HEK293 (cell line): ENCODE data around the gene TMEM271.
A peak's percentile ranks its signal among the peaks of the same experiment; 100 is the strongest.

ENCODE experiments used
- CTCF ChIA-PET: fragments of 350-600 bp; formaldehyde crosslinking; extraction: SDS; loops from one replicate; lab custom pipeline; 2021; ENCODE audit warnings: antibody characterized with exemption; lab: Yijun Ruan, JAX
- POLR2A ChIA-PET: fragments of 300-600 bp; formaldehyde crosslinking; extraction: SDS; loops from one replicate; lab custom pipeline; 2020; ENCODE audit warnings: antibody characterized with exemption, inconsistent platforms; lab: Yijun Ruan, JAX
- H3K27ac ChIP-seq: fragments of 200-500 bp; sonication (Bioruptor generic); 2 replicates; pipeline ENCODE4 v1.5.1; 2014; ENCODE audit warnings: low read depth, low read length, control low read depth, inconsistent platforms; ENCODE audit errors: extremely low read depth
- H3K36me3 ChIP-seq, 2 experiments: fragments of 200-500 bp in 1 of 2; sonication (Bioruptor generic) in 1 of 2; 1 replicate in 1 of 2; 2 replicates in 1 of 2; pipeline ENCODE4 v1.5.1; 2014 to 2017; ENCODE audit warnings: inconsistent platforms in 2 of 2, low read length in 2 of 2; ENCODE audit not compliant: control insufficient read depth in 2 of 2, insufficient read depth in 1 of 2
- H3K4me1 ChIP-seq: fragments of 200-500 bp; sonication (Bioruptor generic); 2 replicates; pipeline ENCODE4 v1.5.1; 2014; ENCODE audit warnings: mild to moderate bottlenecking, low read length, inconsistent platforms; ENCODE audit not compliant: control insufficient read depth, insufficient read depth
- H3K4me3 ChIP-seq: 2 replicates; pipeline ENCODE4 v1.5.1; 2011; ENCODE audit warnings: low read depth, mild to moderate bottlenecking, control low read depth, low read length, moderate library complexity
- H3K9me3 ChIP-seq: fragments of 200-500 bp; sonication (Bioruptor generic); 2 replicates; pipeline ENCODE4 v1.5.1; 2014; ENCODE audit warnings: low read depth, low read length, inconsistent platforms; ENCODE audit not compliant: control insufficient read depth, insufficient read depth
- GLI2 ChIP-seq: fragments of 450-650 bp; formaldehyde crosslinking; IDR thresholded peaks from 2 replicates; pipeline ENCODE4; 2017; ENCODE audit warnings: missing biosample characterization, missing genetic modification characterization, low read depth, borderline replicate concordance
- GLIS2 ChIP-seq: fragments of 450-650 bp; formaldehyde crosslinking; IDR thresholded peaks from 2 replicates; pipeline ENCODE4 v1.5.1; 2016; ENCODE audit warnings: missing biosample characterization, missing genetic modification characterization
- HOXD13 ChIP-seq: sonication (generic); formaldehyde crosslinking; IDR thresholded peaks from 2 replicates; pipeline ENCODE4 v1.8.0; 2022; ENCODE audit warnings: missing genetic modification reagents, borderline replicate concordance
- SALL2 ChIP-seq: fragments of 450-650 bp; formaldehyde crosslinking; IDR thresholded peaks from 2 replicates; pipeline ENCODE4 v1.5.0; 2017; ENCODE audit warnings: missing biosample characterization, mild to moderate bottlenecking, missing genetic modification characterization, borderline replicate concordance
- ZEB2 ChIP-seq: fragments of 450-650 bp; formaldehyde crosslinking; IDR thresholded peaks from 2 replicates; pipeline ENCODE4 v1.5.1; 2016; ENCODE audit warnings: missing biosample characterization, missing genetic modification characterization
- ZFHX2 ChIP-seq: fragments of 450-650 bp; formaldehyde crosslinking; conservative IDR thresholded peaks from 2 replicates; pipeline ENCODE4 v1.5.1; 2016; ENCODE audit warnings: missing biosample characterization, missing genetic modification characterization
- ZNF354C ChIP-seq: fragments of 450-650 bp; formaldehyde crosslinking; IDR thresholded peaks from 2 replicates; pipeline ENCODE4 v1.5.1; 2016; ENCODE audit warnings: missing biosample characterization, missing genetic modification characterization, low read depth, borderline replicate concordance
- ZNF394 ChIP-seq: fragments of 450-650 bp; formaldehyde crosslinking; IDR thresholded peaks from 2 replicates; pipeline ENCODE4 v1.5.1; 2016; ENCODE audit warnings: missing biosample characterization, missing genetic modification characterization, mild to moderate bottlenecking, moderate library complexity, borderline replicate concordance
- ZNF433 ChIP-seq: fragments of 450-650 bp; formaldehyde crosslinking; IDR thresholded peaks from 2 replicates; pipeline ENCODE4 v1.5.1; 2016; ENCODE audit warnings: missing biosample characterization, missing genetic modification characterization, low read depth
- ZNF629 ChIP-seq: fragments of 450-650 bp; formaldehyde crosslinking; IDR thresholded peaks from 2 replicates; pipeline ENCODE4 v1.5.1; 2017; ENCODE audit warnings: missing biosample characterization, missing genetic modification characterization
- ZNF654 ChIP-seq: fragments of 450-650 bp; formaldehyde crosslinking; IDR thresholded peaks from 2 replicates; pipeline ENCODE4 v1.5.1; 2016; ENCODE audit warnings: low read depth, missing biosample characterization, missing genetic modification characterization
- ZNF677 ChIP-seq: fragments of 450-650 bp; IDR thresholded peaks from 2 replicates; pipeline ENCODE4 v1.5.0; 2018; ENCODE audit warnings: missing biosample characterization, mild to moderate bottlenecking, missing genetic modification characterization, moderate library complexity
- ZNF830 ChIP-seq: fragments of 450-650 bp; IDR thresholded peaks from 2 replicates; pipeline ENCODE4 v1.5.0; 2018; ENCODE audit warnings: missing biosample characterization, missing genetic modification characterization, low read depth, mild to moderate bottlenecking, moderate library complexity
- TF ChIP-seq, protein P1 (sequence below): fragments of 450-650 bp; formaldehyde crosslinking; IDR thresholded peaks from 2 replicates; pipeline ENCODE4 v1.5.1; 2017; ENCODE audit warnings: missing biosample characterization, missing genetic modification characterization
- TF ChIP-seq, protein P2 (sequence below): fragments of 450-650 bp; formaldehyde crosslinking; IDR thresholded peaks from 2 replicates; pipeline ENCODE4 v1.5.1; 2016; ENCODE audit warnings: missing biosample characterization, missing genetic modification characterization
- TF ChIP-seq, protein P3 (sequence below): fragments of 450-650 bp; formaldehyde crosslinking; IDR thresholded peaks from 2 replicates; pipeline ENCODE4 v1.5.1; 2016; ENCODE audit warnings: missing biosample characterization, missing genetic modification characterization
- TF ChIP-seq, protein P4 (sequence below): fragments of 450-650 bp; formaldehyde crosslinking; IDR thresholded peaks from 2 replicates; pipeline ENCODE4 v1.5.1; 2016; ENCODE audit warnings: missing biosample characterization, missing genetic modification characterization

Gene TMEM271

DNA sequence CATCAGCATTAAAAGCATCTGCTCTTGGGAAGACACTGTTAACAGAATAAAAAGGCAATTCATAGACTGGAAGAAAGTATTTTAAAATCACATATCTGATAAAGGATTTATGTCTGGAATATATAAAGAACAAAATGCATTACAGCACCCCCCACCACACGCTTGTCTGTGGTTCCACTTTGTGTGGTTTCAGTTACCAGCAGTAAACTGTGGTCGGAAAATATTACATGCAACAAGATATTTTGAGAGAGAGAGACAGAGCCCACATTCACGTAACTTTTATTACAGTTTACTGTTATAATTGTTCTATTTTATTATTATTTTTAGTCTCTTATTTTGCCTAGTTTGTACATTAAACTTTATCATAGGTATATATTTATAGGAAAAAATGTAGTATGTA lies 28.0 kb upstream of the TMEM271 start:
- H3K36me3 ChIP-seq: no peaks in the 10 kb centered on the region
- TF ChIP-seq ZNF354C (no peak), ZEB2 (tag by site-specific recombination) (no peak)
- TF ChIP-seq, protein P1, sequence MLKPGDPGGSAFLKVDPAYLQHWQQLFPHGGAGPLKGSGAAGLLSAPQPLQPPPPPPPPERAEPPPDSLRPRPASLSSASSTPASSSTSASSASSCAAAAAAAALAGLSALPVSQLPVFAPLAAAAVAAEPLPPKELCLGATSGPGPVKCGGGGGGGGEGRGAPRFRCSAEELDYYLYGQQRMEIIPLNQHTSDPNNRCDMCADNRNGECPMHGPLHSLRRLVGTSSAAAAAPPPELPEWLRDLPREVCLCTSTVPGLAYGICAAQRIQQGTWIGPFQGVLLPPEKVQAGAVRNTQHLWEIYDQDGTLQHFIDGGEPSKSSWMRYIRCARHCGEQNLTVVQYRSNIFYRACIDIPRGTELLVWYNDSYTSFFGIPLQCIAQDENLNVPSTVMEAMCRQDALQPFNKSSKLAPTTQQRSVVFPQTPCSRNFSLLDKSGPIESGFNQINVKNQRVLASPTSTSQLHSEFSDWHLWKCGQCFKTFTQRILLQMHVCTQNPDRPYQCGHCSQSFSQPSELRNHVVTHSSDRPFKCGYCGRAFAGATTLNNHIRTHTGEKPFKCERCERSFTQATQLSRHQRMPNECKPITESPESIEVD (tag by site-specific recombination): no peak
- no peak overlapping the region for H3K4me3 ChIP-seq
- no peaks in the 10 kb centered on the region for H3K4me1 ChIP-seq
- no peaks in the 10 kb centered on the region for H3K9me3 ChIP-seq
- no peak overlapping the region for H3K27ac ChIP-seq
- POLR2A ChIA-PET: no interaction called here
- CTCF ChIA-PET: no interaction called here

DNA sequence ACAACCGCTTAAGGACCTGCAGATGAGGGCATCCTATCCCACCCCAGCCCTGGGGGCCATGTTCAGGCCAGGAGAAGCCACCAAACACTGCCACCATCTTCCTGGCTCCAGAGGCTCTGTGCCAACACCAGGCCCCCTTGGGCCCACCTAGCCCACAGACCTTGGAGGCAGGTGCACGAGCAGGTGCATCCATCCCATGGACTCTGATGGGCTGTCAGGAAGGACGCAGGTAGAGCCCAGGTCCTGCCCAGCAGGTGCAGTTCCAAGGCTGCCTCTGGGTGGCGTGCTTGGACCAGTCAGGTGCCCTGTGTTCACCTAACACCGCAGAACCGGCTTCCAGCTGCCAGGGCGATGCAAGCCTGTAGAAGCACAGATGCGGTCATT lies 26.5 kb upstream of the TMEM271 start:
- Histone ChIP-seq H3K4me1 (no peaks in the 10 kb centered on the region), H3K9me3 (no peaks in the 10 kb centered on the region), H3K4me3 (no peak overlapping the region), H3K27ac (no peak overlapping the region), H3K36me3 (no peaks in the 10 kb centered on the region)
- TF ChIP-seq ZNF830 (tag by site-specific recombination): no peak
- TF ChIP-seq ZNF654: peak; percentile 51
- TF ChIP-seq ZNF677 (tag by site-specific recombination): no peak
- 0 out of 2 replicates have a peak, but pooled peaks have one; percentile 29 for TF ChIP-seq HOXD13 (CRISPR knock-in tag)
- CTCF ChIA-PET: interaction anchor here (0.6 to 1.1 kb wide), 9 partner anchors 11 to 655 kb away, joined by 3 to 4 read pairs (median 3); no protein-coding TSS in a partner anchor
- POLR2A ChIA-PET: interaction anchor here (1.0 kb wide), 1 partner anchor 72 kb away, joined by 5 read pairs; the partner anchor contains the start of genes ATP5ME and MYL5

DNA sequence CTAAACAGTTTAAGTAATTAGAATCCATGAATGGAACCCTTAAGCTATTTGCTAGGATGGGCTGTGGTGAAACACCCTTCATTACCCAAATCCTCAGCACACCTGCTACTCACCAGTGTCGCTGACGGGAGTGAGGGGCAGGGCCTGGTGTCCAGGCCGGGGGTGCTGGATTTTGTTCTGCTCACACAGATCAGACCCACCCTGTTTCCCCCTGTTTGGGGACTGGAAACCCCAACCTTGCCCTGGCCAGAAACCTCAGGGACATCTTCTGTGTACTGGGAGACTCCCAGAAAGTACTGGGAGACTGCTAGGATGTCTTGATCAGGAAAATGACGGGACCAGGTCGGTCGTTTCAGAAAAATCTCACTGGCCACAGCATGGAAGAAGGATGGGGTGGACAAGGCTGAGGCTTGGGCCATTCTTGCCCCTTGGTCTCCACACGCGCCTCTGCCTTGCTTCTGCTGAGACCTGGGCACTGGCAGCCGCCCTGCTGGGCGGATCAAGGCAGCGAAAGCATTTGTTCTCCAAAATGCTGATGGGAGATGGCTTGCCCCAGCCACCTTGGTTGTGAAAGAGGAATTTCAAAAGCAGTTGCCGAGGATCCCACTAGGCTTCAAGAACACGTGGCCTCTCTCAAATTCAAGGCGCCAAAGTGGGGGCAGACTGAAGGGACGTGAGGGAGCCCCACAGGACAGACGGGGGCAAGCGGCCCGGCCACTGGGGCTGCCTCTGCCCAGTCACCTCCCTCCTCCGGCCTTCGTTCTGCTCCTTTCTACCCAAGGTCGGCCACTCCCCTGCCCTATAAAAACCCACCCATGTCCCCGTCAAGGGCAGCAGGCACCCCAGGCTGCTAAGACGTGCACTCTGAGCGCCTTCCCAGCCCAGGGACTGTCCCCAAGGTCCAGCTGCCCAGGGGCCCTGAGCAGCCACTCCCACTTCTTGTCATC lies 25.8 kb upstream of the TMEM271 start:
- H3K4me3 ChIP-seq: no peak overlapping the region
- POLR2A ChIA-PET: interaction anchor here (1.0 kb wide), 1 partner anchor 72 kb away, joined by 5 read pairs; the partner anchor contains the start of genes ATP5ME and MYL5
- no peaks in the 10 kb centered on the region for H3K36me3 ChIP-seq
- CTCF ChIA-PET: interaction anchor here (0.9 kb wide), 1 partner anchor 24 kb away, joined by 3 read pairs; no protein-coding TSS in a partner anchor
- no peaks in the 10 kb centered on the region for H3K4me1 ChIP-seq
- no peaks in the 10 kb centered on the region for H3K9me3 ChIP-seq
- TF ChIP-seq ZNF629: no peak
- TF ChIP-seq GLI2 (tag by site-specific recombination): no peak
- H3K27ac ChIP-seq: no peak overlapping the region

DNA sequence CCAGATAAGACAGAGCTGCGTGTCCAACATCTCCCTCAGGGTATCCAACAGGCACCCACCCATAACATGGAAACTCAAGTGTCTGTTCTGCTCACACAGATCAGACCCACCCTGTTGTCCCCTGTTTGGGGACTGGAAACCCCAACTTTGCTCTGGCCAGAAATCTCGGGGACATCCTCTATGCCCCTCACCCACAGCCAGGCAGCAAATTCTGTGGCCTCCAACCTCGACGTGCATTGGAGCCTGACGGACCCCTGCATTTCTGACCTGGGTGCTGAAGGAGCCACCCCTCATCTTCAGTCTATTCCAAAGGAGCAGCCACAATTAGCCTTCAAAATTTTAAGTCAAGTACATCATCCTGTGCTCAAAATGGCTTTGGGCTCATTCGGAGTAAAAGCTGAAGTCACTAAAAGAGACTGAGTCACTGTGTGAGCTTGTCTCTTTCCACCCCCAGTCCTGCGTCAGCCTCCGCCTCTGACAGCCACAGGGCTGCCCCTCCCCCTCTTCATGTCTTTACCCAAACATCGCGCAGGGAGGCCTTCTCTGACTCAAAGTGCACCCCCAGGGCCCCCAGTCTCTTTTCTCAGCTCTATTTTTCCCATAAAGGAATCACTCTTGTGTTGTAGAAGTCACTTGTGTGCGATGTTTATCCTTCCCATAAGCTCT lies 24.9 kb upstream of the TMEM271 start:
- H3K4me1 ChIP-seq: no peaks in the 10 kb centered on the region
- POLR2A ChIA-PET: no interaction called here
- H3K9me3 ChIP-seq: no peaks in the 10 kb centered on the region
- no peaks in the 10 kb centered on the region for H3K36me3 ChIP-seq
- H3K27ac ChIP-seq: no peak overlapping the region
- CTCF ChIA-PET: interaction anchor here (0.6 kb wide), 1 partner anchor 170 kb away, joined by 5 read pairs; no protein-coding TSS in a partner anchor
- H3K4me3 ChIP-seq: no peak overlapping the region
- TF ChIP-seq ZNF394 (tag by site-specific recombination): no peak
- TF ChIP-seq ZNF629: no peak
- TF ChIP-seq ZNF433 (tag by site-specific recombination): no peak
- TF ChIP-seq ZFHX2 (tag by site-specific recombination): no peak
- TF ChIP-seq, protein P2, sequence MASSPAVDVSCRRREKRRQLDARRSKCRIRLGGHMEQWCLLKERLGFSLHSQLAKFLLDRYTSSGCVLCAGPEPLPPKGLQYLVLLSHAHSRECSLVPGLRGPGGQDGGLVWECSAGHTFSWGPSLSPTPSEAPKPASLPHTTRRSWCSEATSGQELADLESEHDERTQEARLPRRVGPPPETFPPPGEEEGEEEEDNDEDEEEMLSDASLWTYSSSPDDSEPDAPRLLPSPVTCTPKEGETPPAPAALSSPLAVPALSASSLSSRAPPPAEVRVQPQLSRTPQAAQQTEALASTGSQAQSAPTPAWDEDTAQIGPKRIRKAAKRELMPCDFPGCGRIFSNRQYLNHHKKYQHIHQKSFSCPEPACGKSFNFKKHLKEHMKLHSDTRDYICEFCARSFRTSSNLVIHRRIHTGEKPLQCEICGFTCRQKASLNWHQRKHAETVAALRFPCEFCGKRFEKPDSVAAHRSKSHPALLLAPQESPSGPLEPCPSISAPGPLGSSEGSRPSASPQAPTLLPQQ (tag by site-specific recombination): no peak
- TF ChIP-seq, protein P3, sequence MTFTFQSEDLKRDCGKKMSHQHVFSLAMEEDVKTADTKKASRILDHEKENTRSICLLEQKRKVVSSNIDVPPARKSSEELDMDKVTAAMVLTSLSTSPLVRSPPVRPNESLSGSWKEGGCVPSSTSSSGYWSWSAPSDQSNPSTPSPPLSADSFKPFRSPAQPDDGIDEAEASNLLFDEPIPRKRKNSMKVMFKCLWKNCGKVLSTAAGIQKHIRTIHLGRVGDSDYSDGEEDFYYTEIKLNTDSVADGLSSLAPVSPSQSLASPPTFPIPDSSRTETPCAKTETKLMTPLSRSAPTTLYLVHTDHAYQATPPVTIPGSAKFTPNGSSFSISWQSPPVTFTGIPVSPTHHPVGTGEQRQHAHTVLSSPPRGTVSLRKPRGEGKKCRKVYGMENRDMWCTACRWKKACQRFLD (tag by site-specific recombination): no peak
- no peak for TF ChIP-seq SALL2 (tag by site-specific recombination)
- TF ChIP-seq, protein P4, sequence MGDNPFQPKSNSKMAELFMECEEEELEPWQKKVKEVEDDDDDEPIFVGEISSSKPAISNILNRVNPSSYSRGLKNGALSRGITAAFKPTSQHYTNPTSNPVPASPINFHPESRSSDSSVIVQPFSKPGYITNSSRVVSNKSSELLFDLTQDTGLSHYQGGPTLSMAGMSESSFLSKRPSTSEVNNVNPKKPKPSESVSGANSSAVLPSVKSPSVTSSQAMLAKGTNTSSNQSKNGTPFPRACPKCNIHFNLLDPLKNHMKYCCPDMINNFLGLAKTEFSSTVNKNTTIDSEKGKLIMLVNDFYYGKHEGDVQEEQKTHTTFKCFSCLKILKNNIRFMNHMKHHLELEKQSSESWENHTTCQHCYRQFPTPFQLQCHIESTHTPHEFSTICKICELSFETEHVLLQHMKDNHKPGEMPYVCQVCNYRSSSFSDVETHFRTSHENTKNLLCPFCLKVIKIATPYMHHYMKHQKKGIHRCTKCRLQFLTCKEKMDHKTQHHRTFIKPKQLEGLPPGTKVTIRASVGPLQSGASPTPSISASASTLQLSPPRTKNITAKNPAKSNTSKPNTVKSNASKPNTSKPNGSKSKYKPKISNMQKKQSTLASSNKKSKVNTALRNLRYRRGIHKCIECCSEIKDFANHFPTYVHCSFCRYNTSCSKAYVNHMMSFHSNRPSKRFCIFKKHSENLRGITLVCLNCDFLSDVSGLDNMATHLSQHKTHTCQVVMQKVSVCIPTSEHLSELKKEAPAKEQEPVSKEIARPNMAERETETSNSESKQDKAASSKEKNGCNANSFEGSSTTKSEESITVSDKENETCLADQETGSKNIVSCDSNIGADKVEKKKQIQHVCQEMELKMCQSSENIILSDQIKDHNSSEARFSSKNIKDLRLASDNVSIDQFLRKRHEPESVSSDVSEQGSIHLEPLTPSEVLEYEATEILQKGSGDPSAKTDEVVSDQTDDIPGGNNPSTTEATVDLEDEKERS (tag by site-specific recombination): no peak
- TF ChIP-seq GLIS2 (tag by site-specific recombination): no peak
